ENCODE measurements around the gene DEDD2. TPM values are rescaled to one million over a fixed set of nuclear protein-coding genes. Genes with fewer than 3 reads are reported as not detected.

DEDD2 gene
- total RNA-seq, 1 donor from 2014 or later, result 22.1 TPM

GRCh38 chr19:42226886-42227285 is 9.4 kb upstream of the DEDD2 start:
- no peak for DNase-seq

GRCh38 chr19:42225718-42226292 is 8.3 kb upstream of the DEDD2 start:
- DNase-seq, result no peak

- DNase-seq, result no peak
These were observed 7.7 kb upstream of the DEDD2 start for GRCh38 chr19:42224940-42225717.

- no peak for DNase-seq
These were observed 3.2 kb upstream of the DEDD2 start for GRCh38 chr19:42220751-42221097.

- peak; percentile 98 for DNase-seq
These were observed 2.6 kb upstream of the DEDD2 start, which contains the start of gene ZNF526 for GRCh38 chr19:42219812-42220750. ZNF526 (plus strand) TSS chr19:42220312; CDS start chr19:42224404, 4,092 bp downstream.

- DNase-seq, result no peak
These were observed 591 bp downstream of the DEDD2 start for GRCh38 chr19:42216653-42217519.

- no peak for DNase-seq
These were observed 2.5 kb downstream of the DEDD2 start for GRCh38 chr19:42214810-42215485.

GRCh38 chr19:42212886-42213285 is 4.6 kb downstream of the DEDD2 start:
- DNase-seq, result no peak

GRCh38 chr19:42208612-42209011 is 8.9 kb downstream of the DEDD2 start:
- no peak for DNase-seq

- no peak for DNase-seq
These were observed 9.7 kb downstream of the DEDD2 start for GRCh38 chr19:42207767-42208271.

GRCh38 chr19:42206871-42207755 is 10.4 kb downstream of the DEDD2 start:
- DNase-seq, result no peak

GRCh38 chr19:42204664-42205063 is 12.8 kb downstream of the DEDD2 start:
- no peak for DNase-seq

- no peak for DNase-seq
These were observed 13.8 kb downstream of the DEDD2 start for GRCh38 chr19:42203700-42204099.

GRCh38 chr19:42202290-42202880 is 15.1 kb downstream of the DEDD2 start:
- DNase-seq, result no peak

- DNase-seq, result no peak
These were observed 15.8 kb downstream of the DEDD2 start for GRCh38 chr19:42201489-42202289.

GRCh38 chr19:42200116-42200715 is 17.3 kb downstream of the DEDD2 start:
- DNase-seq, result no peak

GRCh38 chr19:42199440-42200115 is 17.9 kb downstream of the DEDD2 start:
- DNase-seq, result no peak
